Measurements from ENCODE around the gene KIAA0513. TPM values are rescaled to one million over a fixed set of nuclear protein-coding genes. Genes with fewer than 3 reads are reported as not detected.
"Not testable (repeated sequence)": the region's sequence is repeated elsewhere in the genome, so short reads cannot be mapped to it uniquely, and the experiment has no call there.

KIAA0513 gene
- total and polyA plus RNA-seq, 9 donors = 1.6 to 4.2 (median 2.6) TPM

DNA sequence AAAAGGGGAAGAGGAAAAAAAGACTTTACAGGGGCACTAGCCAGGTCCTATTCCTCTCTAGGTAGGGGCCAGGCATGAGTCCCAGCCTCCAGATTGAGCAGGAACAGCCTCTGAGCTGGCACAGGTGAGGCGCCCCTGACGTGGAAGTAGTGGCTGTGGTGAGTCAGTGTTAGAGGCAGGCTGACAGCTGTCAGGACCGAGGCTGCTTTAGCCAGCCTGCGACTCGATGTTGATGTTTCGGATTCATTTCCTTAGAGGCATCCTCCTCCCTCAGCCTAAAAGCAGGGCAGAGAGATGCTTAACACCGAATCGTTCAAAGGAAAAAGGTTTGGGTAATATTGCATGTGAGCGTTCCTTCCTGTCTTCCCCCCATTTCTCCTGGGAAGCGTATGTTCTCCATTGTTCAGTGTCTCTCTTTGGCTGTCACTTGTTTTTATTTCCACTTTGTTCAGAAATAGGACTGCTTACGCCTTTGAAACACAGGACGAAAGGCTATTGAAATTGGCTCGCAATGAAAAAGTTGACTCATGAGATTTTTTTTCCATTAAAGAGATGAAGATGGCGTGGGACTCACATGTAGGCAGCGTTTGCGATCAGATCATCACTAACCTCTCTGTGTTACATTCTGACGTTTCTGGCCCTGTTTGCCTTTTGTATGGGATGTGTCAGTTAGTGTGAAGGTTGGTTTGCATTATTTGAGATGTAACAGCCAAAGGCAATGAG is 1.3 kb downstream of the KIAA0513 start:
- peak; percentile 63 for DNase-seq
- H3K9me3 ChIP-seq (replicated peaks; ENCODE audit: control insufficient read depth, low read depth, low read length) = no peaks in the 10 kb centered on the region
- no peaks in the 10 kb centered on the region for H3K36me3 ChIP-seq (ENCODE audit: control insufficient read depth, insufficient read depth, low read length)
- peaks cover 31% of the 10 kb centered on the region for H3K27me3 ChIP-seq (ENCODE audit: control insufficient read depth, insufficient read depth, low read length)
- no peak overlapping the region for H3K27ac ChIP-seq (ENCODE audit: low read length)
- WGBS (ENCODE audit: insufficient coverage) = 8% methylated on average over 3 of the region's 17 CpGs
- H3K4me3 ChIP-seq (ENCODE audit: low read length) = no peak overlapping the region
- H3K4me1 ChIP-seq (ENCODE audit: control insufficient read depth, insufficient read depth, low read length) = peaks cover 21% of the 10 kb centered on the region

DNA sequence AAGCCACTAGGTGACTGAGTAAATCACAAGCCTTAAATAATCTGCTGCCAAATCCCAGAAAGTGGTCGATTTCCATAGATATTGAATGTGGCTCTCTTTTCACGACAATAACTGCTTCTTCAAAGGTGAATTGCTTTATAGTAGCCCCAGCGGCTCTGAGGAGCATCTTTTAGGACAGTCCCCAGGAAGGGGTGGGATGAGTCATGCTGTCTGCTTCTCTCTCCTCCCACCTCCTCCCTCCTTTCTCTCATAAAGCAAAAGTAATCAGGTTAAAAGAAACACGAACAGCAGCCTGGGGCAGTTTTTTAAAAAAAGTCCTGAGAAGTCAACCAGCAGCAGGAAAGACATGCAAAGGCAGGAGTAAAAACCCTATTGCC is 1.8 kb downstream of the KIAA0513 start:
- H3K4me3 ChIP-seq (ENCODE audit: low read length) = no peak overlapping the region
- no CpG with 5 or more reads among the region's 4 CpGs for WGBS (ENCODE audit: insufficient coverage)

DNA sequence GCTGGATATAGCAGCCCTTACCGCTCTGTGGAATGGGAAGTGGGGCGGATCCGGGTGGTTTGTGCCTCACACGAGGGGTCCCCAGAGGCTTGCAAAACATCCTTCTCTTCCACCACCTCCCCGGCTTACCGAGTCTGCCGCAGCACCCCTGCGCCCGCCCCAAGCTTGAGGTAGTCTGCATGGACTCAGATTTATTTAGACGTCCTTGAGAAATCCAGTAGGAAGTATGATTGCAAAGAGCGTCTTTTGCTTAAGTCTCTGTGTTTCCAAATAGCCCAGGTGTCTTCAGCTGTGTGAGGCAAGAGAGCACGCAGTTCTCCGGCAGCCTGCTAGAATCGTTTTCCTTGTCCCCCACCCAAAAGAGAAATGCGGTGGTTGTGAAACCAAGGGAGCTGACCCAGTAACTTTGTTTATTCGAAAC is 2.4 kb downstream of the KIAA0513 start:
- H3K4me1 ChIP-seq (ENCODE audit: control insufficient read depth, insufficient read depth, low read length) = peaks cover 21% of the 10 kb centered on the region
- H3K27me3 ChIP-seq (ENCODE audit: control insufficient read depth, insufficient read depth, low read length) = peaks cover 31% of the 10 kb centered on the region
- no peaks in the 10 kb centered on the region for H3K9me3 ChIP-seq (replicated peaks; ENCODE audit: control insufficient read depth, low read depth, low read length)
- H3K4me3 ChIP-seq (ENCODE audit: low read length) = no peak overlapping the region
- no peaks in the 10 kb centered on the region for H3K36me3 ChIP-seq (ENCODE audit: control insufficient read depth, insufficient read depth, low read length)
- 67% methylated on average over 7 of the region's 16 CpGs for WGBS (ENCODE audit: insufficient coverage)
- H3K27ac ChIP-seq (ENCODE audit: low read length) = no peak overlapping the region
- DNase-seq = no peak

More for the DNA sequence above, 1.8 kb downstream of the KIAA0513 start:
- no peaks in the 10 kb centered on the region for H3K36me3 ChIP-seq (ENCODE audit: control insufficient read depth, insufficient read depth, low read length)
- H3K27ac ChIP-seq (ENCODE audit: low read length) = no peak overlapping the region
- peak; percentile 39 for DNase-seq
- peaks cover 31% of the 10 kb centered on the region for H3K27me3 ChIP-seq (ENCODE audit: control insufficient read depth, insufficient read depth, low read length)
- peaks cover 21% of the 10 kb centered on the region for H3K4me1 ChIP-seq (ENCODE audit: control insufficient read depth, insufficient read depth, low read length)
- H3K9me3 ChIP-seq (replicated peaks; ENCODE audit: control insufficient read depth, low read depth, low read length) = no peaks in the 10 kb centered on the region

DNA sequence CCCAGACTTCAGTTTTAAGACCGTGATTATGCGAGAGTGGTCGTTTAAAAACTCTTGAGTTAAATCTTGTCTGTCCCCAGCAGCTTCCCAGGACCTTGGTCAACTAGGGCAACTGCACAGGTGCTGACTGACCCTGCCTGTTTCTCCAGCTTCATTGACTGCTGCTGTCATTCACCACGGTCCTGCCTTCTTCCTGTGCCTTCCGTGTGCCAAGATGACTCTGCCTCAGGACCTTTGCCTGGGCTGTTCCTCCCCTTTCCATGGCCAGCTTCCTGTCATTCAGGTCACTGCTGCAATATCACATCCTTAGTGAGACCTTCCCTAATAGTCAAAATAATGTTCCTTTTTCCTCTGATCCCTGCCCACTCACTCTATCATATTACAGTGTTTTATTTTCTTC is 3.9 kb downstream of the KIAA0513 start:
- no peak overlapping the region for H3K4me3 ChIP-seq (ENCODE audit: low read length)
- H3K36me3 ChIP-seq (ENCODE audit: control insufficient read depth, insufficient read depth, low read length) = no peaks in the 10 kb centered on the region
- H3K27ac ChIP-seq (ENCODE audit: low read length) = no peak overlapping the region
- no peak for DNase-seq
- peaks cover 31% of the 10 kb centered on the region for H3K27me3 ChIP-seq (ENCODE audit: control insufficient read depth, insufficient read depth, low read length)
- WGBS (ENCODE audit: insufficient coverage) = 77% methylated on average over 5 of the region's 5 CpGs
- H3K9me3 ChIP-seq (replicated peaks; ENCODE audit: control insufficient read depth, low read depth, low read length) = no peaks in the 10 kb centered on the region
- peaks cover 18% of the 10 kb centered on the region for H3K4me1 ChIP-seq (ENCODE audit: control insufficient read depth, insufficient read depth, low read length)

DNA sequence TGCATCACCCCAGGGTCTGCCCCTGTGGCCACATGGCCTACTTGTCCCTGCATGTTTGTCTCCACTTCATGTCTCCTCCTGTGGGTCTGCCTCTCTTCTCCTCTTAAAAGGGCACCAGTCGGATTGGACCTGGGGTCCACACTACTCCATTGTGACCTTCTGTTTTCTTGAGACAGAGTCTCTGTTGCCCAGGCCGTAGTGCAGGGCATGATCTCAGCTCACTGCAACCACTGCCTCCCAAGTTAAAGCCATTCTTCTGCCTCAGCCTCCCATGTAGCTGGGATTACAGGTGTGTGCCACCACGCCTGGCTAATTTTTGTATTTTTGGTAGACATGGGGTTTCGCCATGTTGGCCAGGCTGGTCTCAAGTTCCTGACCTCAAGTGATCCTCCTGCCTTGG is 4.6 kb downstream of the KIAA0513 start:
- not testable (repeated sequence) for H3K27ac ChIP-seq (ENCODE audit: low read length); DNase-seq; H3K9me3 ChIP-seq (replicated peaks; ENCODE audit: control insufficient read depth, low read depth, low read length); H3K36me3 ChIP-seq (ENCODE audit: control insufficient read depth, insufficient read depth, low read length); H3K4me3 ChIP-seq (ENCODE audit: low read length)
- peaks cover 31% of the 10 kb centered on the region for H3K27me3 ChIP-seq (ENCODE audit: control insufficient read depth, insufficient read depth, low read length)
- WGBS (ENCODE audit: insufficient coverage) = 100% methylated on average over 2 of the region's 4 CpGs
- peaks cover 13% of the 10 kb centered on the region for H3K4me1 ChIP-seq (ENCODE audit: control insufficient read depth, insufficient read depth, low read length)

DNA sequence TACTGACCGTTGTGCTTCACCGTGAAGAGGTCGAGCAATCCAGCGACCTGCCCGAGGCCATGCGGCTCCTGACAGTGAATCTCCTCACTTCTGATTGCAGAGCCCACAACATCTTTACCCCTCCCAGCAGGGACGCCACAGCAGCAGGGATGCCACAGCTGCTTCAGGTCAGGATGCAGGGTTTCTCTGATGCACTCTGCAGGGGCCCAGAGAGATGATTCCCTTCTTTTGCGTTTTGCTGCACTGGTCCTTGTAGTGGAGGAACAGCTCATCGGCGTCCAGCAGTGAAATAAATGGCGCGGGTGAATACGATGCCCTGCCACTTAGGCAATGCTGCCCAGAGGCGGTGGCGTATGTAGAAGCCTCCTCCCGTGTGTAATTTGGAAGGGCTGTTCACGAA is 5.6 kb downstream of the KIAA0513 start:
- 63% methylated on average over 12 of the region's 17 CpGs for WGBS (ENCODE audit: insufficient coverage)
- peaks cover 10% of the 10 kb centered on the region for H3K4me1 ChIP-seq (ENCODE audit: control insufficient read depth, insufficient read depth, low read length)

DNA sequence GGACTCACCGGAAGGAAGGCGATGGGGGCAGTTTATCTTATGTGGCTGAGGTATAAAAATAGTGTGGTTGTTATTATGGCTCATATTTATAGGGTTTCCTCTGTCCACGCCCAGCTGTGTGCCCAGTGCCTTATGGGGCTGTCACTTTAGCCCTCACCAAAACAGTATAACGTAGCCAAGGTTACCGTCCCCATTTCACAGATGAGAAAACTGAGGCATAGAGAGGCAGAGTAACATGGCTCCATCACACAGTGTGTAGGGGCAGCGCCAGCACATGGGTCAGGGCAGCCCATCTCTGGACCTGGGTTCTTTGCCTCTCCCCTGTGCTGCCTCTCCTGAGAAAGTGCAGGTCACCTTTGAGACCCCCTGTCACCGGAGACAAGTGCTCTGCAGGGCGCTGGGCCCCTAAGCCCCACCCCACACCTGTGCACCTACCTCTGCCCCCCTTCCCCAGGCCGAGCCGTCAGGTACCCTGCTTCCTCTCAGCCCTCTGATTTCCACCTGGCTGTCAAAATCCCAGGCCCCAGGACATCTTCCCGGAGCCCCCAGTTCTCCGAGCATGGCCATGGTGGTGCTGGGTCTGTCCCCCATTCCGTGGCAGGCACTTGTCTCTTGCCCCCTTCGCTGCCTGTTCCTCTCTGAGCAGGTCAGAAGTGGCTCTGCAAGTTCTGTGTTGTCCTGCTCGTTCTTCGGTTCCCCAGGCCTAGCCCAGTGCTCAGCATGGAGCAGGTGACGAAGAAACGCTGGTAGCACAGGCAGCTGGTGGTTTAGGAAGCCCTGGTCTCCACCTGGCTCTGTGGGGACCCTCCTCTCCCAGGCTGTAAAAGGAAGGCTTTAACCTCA is 7.2 kb downstream of the KIAA0513 start:
- H3K4me3 ChIP-seq (ENCODE audit: low read length) = no peak overlapping the region
- WGBS (ENCODE audit: insufficient coverage) = 78% methylated on average over 17 of the region's 18 CpGs
- no peaks in the 10 kb centered on the region for H3K4me1 ChIP-seq (ENCODE audit: control insufficient read depth, insufficient read depth, low read length)
- peaks cover 12% of the 10 kb centered on the region for H3K27me3 ChIP-seq (ENCODE audit: control insufficient read depth, insufficient read depth, low read length)
- no peaks in the 10 kb centered on the region for H3K36me3 ChIP-seq (ENCODE audit: control insufficient read depth, insufficient read depth, low read length)
- no peak for DNase-seq
- no peak overlapping the region for H3K27ac ChIP-seq (ENCODE audit: low read length)
- H3K9me3 ChIP-seq (replicated peaks; ENCODE audit: control insufficient read depth, low read depth, low read length) = no peaks in the 10 kb centered on the region

More for the DNA sequence above, 5.6 kb downstream of the KIAA0513 start:
- H3K9me3 ChIP-seq (replicated peaks; ENCODE audit: control insufficient read depth, low read depth, low read length) = no peaks in the 10 kb centered on the region
- no peaks in the 10 kb centered on the region for H3K36me3 ChIP-seq (ENCODE audit: control insufficient read depth, insufficient read depth, low read length)
- no peak overlapping the region for H3K4me3 ChIP-seq (ENCODE audit: low read length)
- H3K27me3 ChIP-seq (ENCODE audit: control insufficient read depth, insufficient read depth, low read length) = peaks cover 28% of the 10 kb centered on the region
- H3K27ac ChIP-seq (ENCODE audit: low read length) = no peak overlapping the region
- DNase-seq = no peak

DNA sequence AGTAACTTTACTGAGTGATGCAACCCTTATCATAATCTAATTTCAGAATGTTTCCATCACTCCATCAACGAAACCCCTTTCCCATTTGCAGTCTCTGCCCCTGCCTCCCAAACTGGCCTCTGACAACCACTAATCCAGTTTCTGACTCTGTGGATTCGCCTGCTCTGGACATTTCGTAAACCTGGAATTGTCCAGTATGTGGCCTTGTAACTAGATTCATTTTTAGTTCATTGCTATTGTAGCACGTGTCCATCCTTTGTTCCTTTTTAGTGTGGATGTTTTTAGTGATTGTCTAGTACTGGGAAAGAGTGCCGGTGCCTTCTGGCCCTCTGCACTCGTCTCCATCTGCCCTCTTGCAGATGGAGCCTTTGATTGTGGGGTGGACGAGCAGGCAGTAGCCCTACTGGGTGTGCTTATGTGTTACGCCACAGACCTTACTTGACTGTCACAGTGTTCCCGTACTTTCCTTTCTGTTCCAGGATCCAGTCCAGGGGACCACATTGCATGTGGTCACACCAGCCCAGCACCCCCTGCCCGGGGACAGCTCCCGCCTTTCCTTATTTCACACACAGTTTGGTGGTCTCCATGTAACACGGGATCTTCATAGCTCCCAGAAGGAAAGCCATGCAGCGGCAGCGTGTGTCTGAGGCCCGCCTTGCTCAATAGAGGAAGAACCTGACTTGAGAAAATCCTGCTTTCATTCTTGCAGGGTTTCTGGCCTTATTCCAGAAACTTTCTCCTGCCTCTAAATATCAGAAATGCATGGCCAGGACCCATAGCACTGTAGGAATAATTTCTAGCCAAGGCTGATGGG is 8.8 kb downstream of the KIAA0513 start:
- peaks cover 3% of the 10 kb centered on the region for H3K27me3 ChIP-seq (ENCODE audit: control insufficient read depth, insufficient read depth, low read length)
- H3K4me3 ChIP-seq (ENCODE audit: low read length) = no peak overlapping the region
- no peak for DNase-seq
- peaks cover 2% of the 10 kb centered on the region for H3K4me1 ChIP-seq (ENCODE audit: control insufficient read depth, insufficient read depth, low read length)
- no peaks in the 10 kb centered on the region for H3K36me3 ChIP-seq (ENCODE audit: control insufficient read depth, insufficient read depth, low read length)
- H3K9me3 ChIP-seq (replicated peaks; ENCODE audit: control insufficient read depth, low read depth, low read length) = no peaks in the 10 kb centered on the region
- 70% methylated on average over 12 of the region's 15 CpGs for WGBS (ENCODE audit: insufficient coverage)
- no peak overlapping the region for H3K27ac ChIP-seq (ENCODE audit: low read length)

DNA sequence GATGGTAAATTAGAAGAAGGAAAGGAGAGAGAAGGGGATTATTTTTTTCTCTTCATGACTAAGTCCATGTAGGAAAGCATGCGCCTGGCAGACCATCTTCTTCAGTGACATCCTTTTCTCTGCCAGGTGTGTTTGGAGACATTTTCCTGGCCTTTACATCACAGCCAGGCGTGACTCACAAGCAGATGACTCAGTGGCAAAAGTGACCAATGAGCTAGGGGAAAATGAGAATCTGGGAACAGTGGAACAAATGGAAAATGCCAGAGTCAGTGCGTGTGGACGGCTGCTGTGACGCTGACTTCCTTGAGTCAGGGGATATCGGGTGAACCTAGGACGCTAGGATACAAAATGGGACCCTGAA is 9.4 kb downstream of the KIAA0513 start:
- DNase-seq = peak; percentile 66
- WGBS (ENCODE audit: insufficient coverage) = 68% methylated on average over 6 of the region's 7 CpGs

DNA sequence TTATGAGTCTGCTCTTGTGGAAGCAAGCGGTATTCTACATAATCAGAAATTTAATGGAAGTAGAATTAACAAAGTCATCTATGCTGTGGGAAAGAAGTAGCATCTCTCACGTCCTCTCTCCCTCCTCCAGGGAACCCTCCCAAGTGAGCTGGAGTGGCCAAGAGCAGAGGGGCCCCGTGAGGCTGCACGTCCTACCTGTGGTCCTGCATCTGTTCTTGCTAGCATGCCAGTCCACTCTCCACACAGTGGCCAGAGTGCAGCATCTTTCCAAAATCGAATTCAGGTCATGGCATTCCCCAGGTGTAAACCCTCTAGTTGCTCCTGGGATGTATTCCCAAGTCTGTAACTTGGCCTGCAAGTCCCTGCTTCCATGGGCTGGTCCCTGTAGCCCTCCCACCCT is 10.1 kb downstream of the KIAA0513 start:
- no peaks in the 10 kb centered on the region for H3K27me3 ChIP-seq (ENCODE audit: control insufficient read depth, insufficient read depth, low read length)
- H3K36me3 ChIP-seq (ENCODE audit: control insufficient read depth, insufficient read depth, low read length) = no peaks in the 10 kb centered on the region
- WGBS (ENCODE audit: insufficient coverage) = 78% methylated on average over 3 of the region's 5 CpGs
- no peak overlapping the region for H3K27ac ChIP-seq (ENCODE audit: low read length)
- H3K9me3 ChIP-seq (replicated peaks; ENCODE audit: control insufficient read depth, low read depth, low read length) = no peaks in the 10 kb centered on the region
- H3K4me1 ChIP-seq (ENCODE audit: control insufficient read depth, insufficient read depth, low read length) = peaks cover 5% of the 10 kb centered on the region
- no peak for DNase-seq
- H3K4me3 ChIP-seq (ENCODE audit: low read length) = no peak overlapping the region

More for the DNA sequence above, 9.4 kb downstream of the KIAA0513 start:
- Histone ChIP-seq H3K27me3 (ENCODE audit: control insufficient read depth, insufficient read depth, low read length) (peaks cover under 1% of the 10 kb centered on the region), H3K9me3 (replicated peaks; ENCODE audit: control insufficient read depth, low read depth, low read length) (no peaks in the 10 kb centered on the region), H3K27ac (ENCODE audit: low read length) (no peak overlapping the region), H3K36me3 (ENCODE audit: control insufficient read depth, insufficient read depth, low read length) (no peaks in the 10 kb centered on the region), H3K4me1 (ENCODE audit: control insufficient read depth, insufficient read depth, low read length) (peaks cover 5% of the 10 kb centered on the region), H3K4me3 (ENCODE audit: low read length) (no peak overlapping the region)

All from muscle of leg (tissue), 11 donors.